Measurements from ENCODE around the gene WDFY4. TPM values are rescaled to one million over a fixed set of nuclear protein-coding genes. Genes with fewer than 3 reads are reported as not detected.

WDFY4 gene
- total and polyA plus RNA-seq, 2 donors (not counting 1 experiment from before 2014, with no cell fraction given): 0.06 to 0.66 TPM

GRCh38 chr10:48821692-48822091 lies 137.0 kb downstream of the WDFY4 start:
- no peaks in the 10 kb centered on the region for H3K9me3 ChIP-seq (ENCODE audit: control insufficient read depth, insufficient read depth, low read depth, low read length)
- H3K9ac ChIP-seq (ENCODE audit: insufficient read depth, low read length): no peak overlapping the region
- H3K27me3 ChIP-seq (ENCODE audit: control insufficient read depth, insufficient read depth, low read length): no peaks in the 10 kb centered on the region
- no peaks in the 10 kb centered on the region for H3K79me2 ChIP-seq (ENCODE audit: control insufficient read depth, insufficient read depth, low read length)
- H3K4me2 ChIP-seq (ENCODE audit: extremely low read depth, insufficient read depth, low read length): no peak overlapping the region
- H3K27ac ChIP-seq (ENCODE audit: insufficient read depth, low read length): no peak overlapping the region
- no peaks in the 10 kb centered on the region for H3K4me1 ChIP-seq (ENCODE audit: control insufficient read depth, extremely low read depth, insufficient read depth, low read length)
- H4K20me1 ChIP-seq (ENCODE audit: control insufficient read depth, extremely low read depth, insufficient read depth, low read length): no peaks in the 10 kb centered on the region
- TF ChIP-seq EZH2 (IDR thresholded peaks at IDR 0.05; ENCODE audit: low read length, missing control alignments): no peak
- H3K4me3 ChIP-seq (replicated peaks in 1 of 4; ENCODE audit: control extremely low read depth in 1 of 4, insufficient read depth in 1 of 4, low read depth in 3 of 4, low read length in 4 of 4): no peak overlapping the region
- no peak overlapping the region for H2AFZ ChIP-seq (ENCODE audit: low read length)
- no peaks in the 10 kb centered on the region for H3K36me3 ChIP-seq (ENCODE audit: control insufficient read depth, insufficient read depth, low read length)
- DNase-seq (ENCODE audit: low read depth in 2 of 2): peak in 1 of 2 donors; percentile 5

DNA sequence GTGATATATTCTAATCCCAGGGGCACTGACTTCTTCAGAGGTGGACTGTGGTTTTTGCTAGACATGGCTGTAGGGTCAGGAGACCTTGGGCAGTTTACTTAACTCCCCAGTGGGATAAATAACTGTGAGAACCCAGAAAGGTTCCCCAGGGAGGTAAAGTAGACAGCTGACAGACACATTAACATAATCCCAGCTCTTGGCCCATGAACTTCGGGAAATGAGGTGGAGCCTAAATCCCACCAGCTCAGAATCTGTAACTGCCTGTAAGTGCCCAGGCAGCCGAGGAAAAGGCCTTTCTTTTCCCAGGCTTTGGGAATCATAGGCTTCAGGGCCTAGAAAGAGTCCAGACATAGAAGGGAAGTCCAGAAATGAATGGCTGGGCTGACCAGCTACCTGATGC lies 149.0 kb downstream of the WDFY4 start:
- no peak overlapping the region for H3K4me3 ChIP-seq (replicated peaks in 1 of 4; ENCODE audit: control extremely low read depth in 1 of 4, insufficient read depth in 1 of 4, low read depth in 3 of 4, low read length in 4 of 4)
- no peaks in the 10 kb centered on the region for H4K20me1 ChIP-seq (ENCODE audit: control insufficient read depth, extremely low read depth, insufficient read depth, low read length)
- H3K4me1 ChIP-seq (ENCODE audit: control insufficient read depth, extremely low read depth, insufficient read depth, low read length): no peaks in the 10 kb centered on the region
- H3K79me2 ChIP-seq (ENCODE audit: control insufficient read depth, insufficient read depth, low read length): no peaks in the 10 kb centered on the region
- DNase-seq (ENCODE audit: low read depth in 2 of 2): no peak
- H3K4me2 ChIP-seq (ENCODE audit: extremely low read depth, insufficient read depth, low read length): no peak overlapping the region
- H2AFZ ChIP-seq (ENCODE audit: low read length): no peak overlapping the region
- no peaks in the 10 kb centered on the region for H3K9me3 ChIP-seq (ENCODE audit: control insufficient read depth, insufficient read depth, low read depth, low read length)
- no peak overlapping the region for H3K27ac ChIP-seq (ENCODE audit: insufficient read depth, low read length)
- no peaks in the 10 kb centered on the region for H3K36me3 ChIP-seq (ENCODE audit: control insufficient read depth, insufficient read depth, low read length)
- no peak overlapping the region for H3K9ac ChIP-seq (ENCODE audit: insufficient read depth, low read length)
- peaks cover 3% of the 10 kb centered on the region for H3K27me3 ChIP-seq (ENCODE audit: control insufficient read depth, insufficient read depth, low read length)
- TF ChIP-seq EZH2 (IDR thresholded peaks at IDR 0.05; ENCODE audit: low read length, missing control alignments) (no peak), CTCF (conservative IDR thresholded peaks at IDR 0.05 in 1 of 2, IDR thresholded peaks at IDR 0.05 in 1 of 2; ENCODE audit: low read depth in 1 of 2, low read length in 2 of 2) (no peak)

- TF ChIP-seq CTCF (conservative IDR thresholded peaks at IDR 0.05 in 1 of 2, IDR thresholded peaks at IDR 0.05 in 1 of 2; ENCODE audit: low read depth in 1 of 2, low read length in 2 of 2): no peak
- TF ChIP-seq EZH2 (IDR thresholded peaks at IDR 0.05; ENCODE audit: low read length, missing control alignments): no peak
- H4K20me1 ChIP-seq (ENCODE audit: control insufficient read depth, extremely low read depth, insufficient read depth, low read length): no peaks in the 10 kb centered on the region
These were observed 149.7 kb downstream of the WDFY4 start for GRCh38 chr10:48834189-48834965.

More at GRCh38 chr10:48834189-48834965, 149.7 kb downstream of the WDFY4 start:
- H3K27ac ChIP-seq (ENCODE audit: insufficient read depth, low read length): no peak overlapping the region
- H3K27me3 ChIP-seq (ENCODE audit: control insufficient read depth, insufficient read depth, low read length): peaks cover 3% of the 10 kb centered on the region
- H3K4me1 ChIP-seq (ENCODE audit: control insufficient read depth, extremely low read depth, insufficient read depth, low read length): no peaks in the 10 kb centered on the region
- H3K4me3 ChIP-seq (replicated peaks in 1 of 4; ENCODE audit: control extremely low read depth in 1 of 4, insufficient read depth in 1 of 4, low read depth in 3 of 4, low read length in 4 of 4): no peak overlapping the region
- no peaks in the 10 kb centered on the region for H3K79me2 ChIP-seq (ENCODE audit: control insufficient read depth, insufficient read depth, low read length)
- no peak overlapping the region for H2AFZ ChIP-seq (ENCODE audit: low read length)
- H3K4me2 ChIP-seq (ENCODE audit: extremely low read depth, insufficient read depth, low read length): no peak overlapping the region
- no peak for DNase-seq (ENCODE audit: low read depth in 2 of 2)
- no peak overlapping the region for H3K9ac ChIP-seq (ENCODE audit: insufficient read depth, low read length)
- no peaks in the 10 kb centered on the region for H3K36me3 ChIP-seq (ENCODE audit: control insufficient read depth, insufficient read depth, low read length)
- H3K9me3 ChIP-seq (ENCODE audit: control insufficient read depth, insufficient read depth, low read depth, low read length): no peaks in the 10 kb centered on the region
